Measurements from ENCODE around the gene ZNF473.
"Not testable (repeated sequence)": the region's sequence is repeated elsewhere in the genome, so short reads cannot be mapped to it uniquely, and the experiment has no call there.

The ZNF473 gene

GRCh38 chr19:50051228-50051895 is 25.6 kb downstream of the ZNF473 start:
- H3K27me3 ChIP-seq (replicated peaks; ENCODE audit: control insufficient read depth, insufficient read depth, low read length); DNase-seq (ENCODE audit: low read depth); H3K4me1 ChIP-seq (ENCODE audit: control insufficient read depth, insufficient read depth, low read length); H3K9me3 ChIP-seq (ENCODE audit: control insufficient read depth, low read length): not testable (repeated sequence)
- peaks cover 21% of the 10 kb centered on the region for H3K36me3 ChIP-seq (ENCODE audit: control insufficient read depth, insufficient read depth, low read length, severe bottlenecking)
- H3K4me3 ChIP-seq (ENCODE audit: low read length), result peak overlapping the region; percentile 86
- peak overlapping the region; percentile 59 for H3K9ac ChIP-seq (ENCODE audit: low read length)

GRCh38 chr19:50051964-50052363 is 26.2 kb downstream of the ZNF473 start:
- DNase-seq (ENCODE audit: low read depth), result no peak
- Histone ChIP-seq H3K4me3 (ENCODE audit: low read length) (no peak overlapping the region), H3K36me3 (ENCODE audit: control insufficient read depth, insufficient read depth, low read length, severe bottlenecking) (peaks cover 15% of the 10 kb centered on the region), H3K9me3 (ENCODE audit: control insufficient read depth, low read length) (peaks cover 3% of the 10 kb centered on the region), H3K27me3 (replicated peaks; ENCODE audit: control insufficient read depth, insufficient read depth, low read length) (no peaks in the 10 kb centered on the region), H3K4me1 (ENCODE audit: control insufficient read depth, insufficient read depth, low read length) (no peaks in the 10 kb centered on the region), H3K9ac (ENCODE audit: low read length) (no peak overlapping the region)

DNA sequence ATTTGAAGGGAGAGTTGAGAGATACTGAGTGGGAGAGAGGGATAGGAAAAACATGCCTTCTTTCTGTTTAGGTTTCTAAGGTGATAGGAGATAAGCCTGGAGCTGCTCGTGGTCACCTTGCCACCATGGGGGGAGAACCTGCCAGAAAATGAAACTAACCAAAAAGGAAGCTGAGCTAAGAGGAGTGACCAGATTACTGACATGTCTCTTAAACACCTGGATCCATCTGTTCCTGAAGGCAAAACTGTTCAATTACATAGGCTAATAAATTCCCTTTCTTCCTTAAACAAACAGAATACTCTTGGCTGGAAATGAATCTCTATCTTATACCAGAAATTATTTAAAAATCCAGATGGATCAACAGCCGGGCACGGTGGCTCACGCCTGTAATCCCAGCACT is 27.3 kb downstream of the ZNF473 start:
- H3K36me3 ChIP-seq (ENCODE audit: control insufficient read depth, insufficient read depth, low read length, severe bottlenecking), result peaks cover 5% of the 10 kb centered on the region
- DNase-seq (ENCODE audit: low read depth), result no peak
- H3K9me3 ChIP-seq (ENCODE audit: control insufficient read depth, low read length), result peaks cover 4% of the 10 kb centered on the region
- no peaks in the 10 kb centered on the region for H3K4me1 ChIP-seq (ENCODE audit: control insufficient read depth, insufficient read depth, low read length)
- no peaks in the 10 kb centered on the region for H3K27me3 ChIP-seq (replicated peaks; ENCODE audit: control insufficient read depth, insufficient read depth, low read length)
- H3K4me3 ChIP-seq (ENCODE audit: low read length), result no peak overlapping the region
- H3K9ac ChIP-seq (ENCODE audit: low read length), result no peak overlapping the region

DNA sequence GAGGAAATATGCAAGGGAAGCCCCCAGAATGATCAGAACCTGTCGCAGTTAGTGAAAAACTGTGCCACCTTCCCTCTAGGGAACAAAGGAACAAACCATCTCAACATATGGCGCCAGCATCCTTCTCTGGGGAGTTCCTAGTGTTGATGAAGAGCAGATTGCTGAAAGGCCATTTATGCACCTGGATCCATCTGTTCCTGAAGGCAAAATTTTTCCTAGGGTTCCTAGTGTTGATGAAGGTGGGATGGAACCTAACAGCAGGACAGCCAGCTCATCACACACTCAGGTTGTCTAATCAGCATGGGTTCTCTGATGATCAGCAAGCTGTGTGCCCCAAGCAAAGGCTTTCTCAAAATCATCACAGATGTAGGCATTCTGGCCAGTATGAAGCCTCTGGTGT is 32.6 kb downstream of the ZNF473 start:
- peaks cover 39% of the 10 kb centered on the region for H3K9me3 ChIP-seq (ENCODE audit: control insufficient read depth, low read length)
- no peak overlapping the region for H3K9ac ChIP-seq (ENCODE audit: low read length)

DNA sequence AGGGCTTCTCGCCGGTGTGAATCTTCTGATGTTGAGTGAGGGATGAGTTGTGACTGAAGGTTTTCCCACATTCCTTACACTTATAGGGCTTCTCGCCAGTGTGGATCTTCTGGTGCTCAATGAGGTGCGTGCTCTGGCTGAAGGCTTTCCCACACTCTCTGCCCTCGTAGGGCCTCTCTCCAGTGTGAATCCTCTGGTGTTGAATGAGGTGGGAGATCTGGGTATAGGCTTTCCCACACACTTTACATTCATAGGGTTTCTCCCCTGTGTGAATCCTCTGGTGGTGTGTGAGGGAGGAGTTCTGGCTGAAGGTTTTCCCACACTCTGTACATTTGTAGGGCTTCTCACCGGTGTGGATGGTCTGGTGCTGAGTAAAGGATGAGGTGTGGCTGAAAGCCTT is 33.2 kb downstream of the ZNF473 start:
- Histone ChIP-seq H3K9ac (ENCODE audit: low read length) (no peak overlapping the region), H3K27me3 (replicated peaks; ENCODE audit: control insufficient read depth, insufficient read depth, low read length) (no peaks in the 10 kb centered on the region), H3K4me1 (ENCODE audit: control insufficient read depth, insufficient read depth, low read length) (no peaks in the 10 kb centered on the region), H3K9me3 (ENCODE audit: control insufficient read depth, low read length) (peaks cover 39% of the 10 kb centered on the region), H3K36me3 (ENCODE audit: control insufficient read depth, insufficient read depth, low read length, severe bottlenecking) (no peaks in the 10 kb centered on the region), H3K4me3 (ENCODE audit: low read length) (peak overlapping the region; percentile 30)
- no peak for DNase-seq (ENCODE audit: low read depth)

More for the DNA sequence above, 32.6 kb downstream of the ZNF473 start:
- H3K36me3 ChIP-seq (ENCODE audit: control insufficient read depth, insufficient read depth, low read length, severe bottlenecking), result no peaks in the 10 kb centered on the region
- H3K4me3 ChIP-seq (ENCODE audit: low read length), result peak overlapping the region; percentile 2
- H3K4me1 ChIP-seq (ENCODE audit: control insufficient read depth, insufficient read depth, low read length), result no peaks in the 10 kb centered on the region
- H3K27me3 ChIP-seq (replicated peaks; ENCODE audit: control insufficient read depth, insufficient read depth, low read length), result no peaks in the 10 kb centered on the region
- no peak for DNase-seq (ENCODE audit: low read depth)

DNA sequence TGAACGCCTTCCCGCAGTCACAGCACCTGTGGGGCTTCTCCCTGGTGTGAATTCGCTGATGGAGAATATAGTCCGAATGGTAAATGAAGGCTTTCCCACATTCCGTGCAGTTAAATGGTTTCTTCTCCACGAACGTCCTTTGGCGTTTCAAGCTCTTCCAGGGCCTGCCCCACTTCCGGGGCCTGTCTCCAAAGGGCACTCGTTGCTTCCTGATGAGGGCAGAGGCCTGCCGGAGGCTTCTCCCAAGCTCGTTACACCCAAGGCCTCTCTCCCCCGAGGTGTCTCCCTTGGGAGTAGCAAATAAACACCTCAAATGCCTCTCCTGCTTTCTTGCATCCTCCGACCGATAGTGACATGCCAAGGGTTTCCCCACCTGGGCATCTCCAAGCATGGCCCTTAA is 34.3 kb downstream of the ZNF473 start:
- H3K36me3 ChIP-seq (ENCODE audit: control insufficient read depth, insufficient read depth, low read length, severe bottlenecking), result no peaks in the 10 kb centered on the region
- no peak for DNase-seq (ENCODE audit: low read depth)
- peak overlapping the region; percentile 30 for H3K4me3 ChIP-seq (ENCODE audit: low read length)
- peaks cover 3% of the 10 kb centered on the region for H3K27me3 ChIP-seq (replicated peaks; ENCODE audit: control insufficient read depth, insufficient read depth, low read length)
- H3K4me1 ChIP-seq (ENCODE audit: control insufficient read depth, insufficient read depth, low read length), result no peaks in the 10 kb centered on the region
- peaks cover 39% of the 10 kb centered on the region for H3K9me3 ChIP-seq (ENCODE audit: control insufficient read depth, low read length)
- no peak overlapping the region for H3K9ac ChIP-seq (ENCODE audit: low read length)

GRCh38 chr19:50061650-50062049 is 35.8 kb downstream of the ZNF473 start:
- no peak for DNase-seq (ENCODE audit: low read depth)
- Histone ChIP-seq H3K9me3 (ENCODE audit: control insufficient read depth, low read length) (peaks cover 36% of the 10 kb centered on the region), H3K27me3 (replicated peaks; ENCODE audit: control insufficient read depth, insufficient read depth, low read length) (peaks cover 3% of the 10 kb centered on the region), H3K4me3 (ENCODE audit: low read length) (no peak overlapping the region), H3K36me3 (ENCODE audit: control insufficient read depth, insufficient read depth, low read length, severe bottlenecking) (no peaks in the 10 kb centered on the region), H3K9ac (ENCODE audit: low read length) (no peak overlapping the region), H3K4me1 (ENCODE audit: control insufficient read depth, insufficient read depth, low read length) (no peaks in the 10 kb centered on the region)

- no peak for DNase-seq (ENCODE audit: low read depth)
- no peak overlapping the region for H3K9ac ChIP-seq (ENCODE audit: low read length)
- no peaks in the 10 kb centered on the region for H3K4me1 ChIP-seq (ENCODE audit: control insufficient read depth, insufficient read depth, low read length)
- peaks cover 10% of the 10 kb centered on the region for H3K27me3 ChIP-seq (replicated peaks; ENCODE audit: control insufficient read depth, insufficient read depth, low read length)
- H3K9me3 ChIP-seq (ENCODE audit: control insufficient read depth, low read length), result peaks cover 10% of the 10 kb centered on the region
- H3K4me3 ChIP-seq (ENCODE audit: low read length), result no peak overlapping the region
- H3K36me3 ChIP-seq (ENCODE audit: control insufficient read depth, insufficient read depth, low read length, severe bottlenecking), result no peaks in the 10 kb centered on the region
Measured at GRCh38 chr19:50065938-50066337, 40.1 kb downstream of the ZNF473 start.

DNA sequence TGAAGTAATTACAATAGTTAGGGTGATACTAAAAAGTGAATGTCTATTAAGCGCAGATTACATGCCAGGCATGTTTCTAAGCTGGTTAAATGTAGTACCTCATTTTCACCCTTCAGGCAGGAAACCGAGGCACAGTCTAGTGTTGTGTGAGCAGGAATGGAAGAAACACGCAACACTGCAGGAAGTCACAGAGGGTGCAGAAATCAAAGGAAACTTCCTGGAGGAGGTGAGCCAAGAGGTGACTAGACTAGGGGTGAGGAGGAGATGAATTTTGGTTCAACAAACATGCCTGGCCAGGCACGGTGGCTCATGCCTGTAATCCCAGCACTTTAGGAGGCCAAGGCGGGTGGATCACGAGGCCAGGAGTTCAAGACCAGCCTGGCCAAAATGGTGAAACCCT is 41.8 kb downstream of the ZNF473 start:
- H3K27me3 ChIP-seq (replicated peaks; ENCODE audit: control insufficient read depth, insufficient read depth, low read length), result peaks cover 11% of the 10 kb centered on the region
- DNase-seq (ENCODE audit: low read depth), result no peak
- no peaks in the 10 kb centered on the region for H3K9me3 ChIP-seq (ENCODE audit: control insufficient read depth, low read length)
- no peak overlapping the region for H3K9ac ChIP-seq (ENCODE audit: low read length)
- H3K4me3 ChIP-seq (ENCODE audit: low read length), result no peak overlapping the region
- H3K36me3 ChIP-seq (ENCODE audit: control insufficient read depth, insufficient read depth, low read length, severe bottlenecking), result no peaks in the 10 kb centered on the region
- H3K4me1 ChIP-seq (ENCODE audit: control insufficient read depth, insufficient read depth, low read length), result no peaks in the 10 kb centered on the region

DNA sequence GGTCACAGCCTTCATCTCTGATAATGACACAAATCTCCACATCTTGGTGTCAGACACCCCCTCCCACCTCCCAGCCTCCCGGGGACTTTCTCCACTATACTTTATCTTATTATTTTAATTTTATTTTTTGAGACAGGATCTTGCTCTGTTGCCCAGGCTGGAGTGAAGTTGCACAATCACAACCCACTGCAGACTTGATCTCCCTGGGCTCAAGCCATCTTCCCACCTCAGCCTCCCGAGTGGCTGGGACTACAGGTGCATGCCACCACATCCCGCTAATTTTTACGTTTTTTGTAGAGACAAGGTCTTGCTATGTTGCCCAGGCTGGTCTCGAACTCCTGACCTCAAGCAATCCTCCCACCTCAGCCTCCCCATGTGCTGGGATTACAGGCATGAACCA is 42.6 kb downstream of the ZNF473 start:
- peaks cover 11% of the 10 kb centered on the region for H3K27me3 ChIP-seq (replicated peaks; ENCODE audit: control insufficient read depth, insufficient read depth, low read length)
- H3K4me1 ChIP-seq (ENCODE audit: control insufficient read depth, insufficient read depth, low read length); H3K36me3 ChIP-seq (ENCODE audit: control insufficient read depth, insufficient read depth, low read length, severe bottlenecking); DNase-seq (ENCODE audit: low read depth); H3K4me3 ChIP-seq (ENCODE audit: low read length); H3K9ac ChIP-seq (ENCODE audit: low read length); H3K9me3 ChIP-seq (ENCODE audit: control insufficient read depth, low read length): not testable (repeated sequence)

- H3K4me3 ChIP-seq (ENCODE audit: low read length); DNase-seq (ENCODE audit: low read depth); H3K36me3 ChIP-seq (ENCODE audit: control insufficient read depth, insufficient read depth, low read length, severe bottlenecking); H3K9ac ChIP-seq (ENCODE audit: low read length); H3K4me1 ChIP-seq (ENCODE audit: control insufficient read depth, insufficient read depth, low read length); H3K27me3 ChIP-seq (replicated peaks; ENCODE audit: control insufficient read depth, insufficient read depth, low read length); H3K9me3 ChIP-seq (ENCODE audit: control insufficient read depth, low read length): not testable (repeated sequence)
Measured at GRCh38 chr19:50075076-50075475, 49.3 kb downstream of the ZNF473 start.
